HG03575 (cell line): ENCODE data around the gene RHOB.
"Not testable (repeated sequence)": the region's sequence is repeated elsewhere in the genome, so short reads cannot be mapped to it uniquely, and the experiment has no call there.

Source experiments
- ATAC-seq: cut with Tn5 transposase; IDR thresholded peaks from one replicate; pipeline ENCODE4 v1.9.1; 2021; ENCODE audit not compliant: unreplicated experiment, insufficient number of reproducible peaks, low FRiP score; ENCODE audit errors: extremely low read depth

Gene RHOB

GRCh38 chr2:20484810-20485611 is 38.1 kb downstream of the RHOB start:
- ATAC-seq = no peak

DNA sequence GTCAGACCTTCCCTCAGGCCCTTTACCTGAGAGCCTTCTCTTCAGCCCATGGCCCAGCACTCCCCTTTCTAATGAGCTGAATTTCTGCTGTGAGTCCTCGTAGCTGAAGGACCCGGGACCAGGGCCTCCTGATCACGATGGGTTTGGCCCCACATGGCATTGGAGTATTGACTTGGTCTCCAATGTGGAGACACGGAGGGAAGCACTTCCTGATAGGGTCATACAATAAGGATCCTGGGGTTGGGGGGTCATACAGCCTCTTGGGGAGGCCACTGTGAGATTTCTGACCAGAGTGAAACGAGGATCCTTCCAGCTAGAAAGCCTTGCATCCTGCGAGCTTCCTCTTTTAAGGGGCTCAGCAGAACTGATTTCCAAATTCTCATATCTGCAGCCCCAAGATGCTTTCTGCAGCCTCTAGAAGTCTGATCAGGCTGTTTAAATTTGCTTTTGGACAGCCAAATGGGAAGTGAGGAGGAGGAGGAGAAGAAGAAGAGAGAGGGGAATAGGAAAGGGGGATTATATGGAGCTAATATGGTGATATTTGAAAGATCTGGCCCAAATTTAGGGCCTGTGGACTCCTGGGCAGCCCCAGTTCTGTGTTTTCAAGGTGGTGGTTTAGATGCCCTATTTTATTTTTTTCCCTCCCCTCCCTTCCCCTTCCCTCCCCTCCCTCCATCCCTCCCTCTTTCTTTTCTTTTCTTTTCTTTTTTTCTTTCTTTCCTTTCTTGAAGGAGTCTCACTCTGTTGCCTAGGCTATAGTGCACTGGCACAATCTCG is 38.9 kb downstream of the RHOB start:
- no peak for ATAC-seq

DNA sequence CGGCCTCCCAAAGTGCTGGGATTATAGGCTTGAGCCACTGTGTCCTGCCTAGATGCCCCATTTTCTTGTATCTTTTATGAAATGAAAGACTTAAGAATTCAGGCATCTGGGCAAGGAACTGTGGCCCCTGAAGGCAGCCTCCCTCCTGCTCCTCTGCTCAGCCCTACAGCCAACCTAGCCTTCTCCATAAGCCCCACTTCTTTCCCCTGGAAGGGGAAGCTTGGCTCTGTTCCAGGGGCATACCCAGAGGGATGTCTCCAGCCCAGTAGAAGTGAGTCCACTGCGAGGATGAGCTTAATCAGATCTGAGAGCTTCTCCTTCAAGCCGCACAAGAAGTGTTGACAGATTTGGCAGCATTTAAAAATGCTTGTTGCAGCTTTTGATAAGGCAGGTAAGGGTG is 39.7 kb downstream of the RHOB start:
- ATAC-seq = no peak

DNA sequence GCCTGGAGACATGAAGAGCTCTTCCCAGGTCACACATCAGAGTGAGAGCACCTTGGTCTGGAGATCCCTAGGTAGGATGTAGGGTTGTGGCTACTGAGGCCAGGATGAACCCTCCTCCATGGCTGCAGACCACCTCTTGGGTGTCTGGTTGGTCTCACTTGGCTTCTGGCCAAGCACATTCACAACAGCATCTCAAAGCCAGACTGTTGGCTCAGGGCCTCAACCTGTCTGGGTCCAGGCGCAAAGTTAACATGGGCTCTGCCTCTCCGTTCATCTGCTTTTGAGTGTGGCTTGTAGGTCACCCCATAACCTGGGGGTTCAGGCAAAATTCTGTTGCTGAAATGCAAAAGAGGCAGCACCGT is 40.1 kb downstream of the RHOB start:
- ATAC-seq = no peak

DNA sequence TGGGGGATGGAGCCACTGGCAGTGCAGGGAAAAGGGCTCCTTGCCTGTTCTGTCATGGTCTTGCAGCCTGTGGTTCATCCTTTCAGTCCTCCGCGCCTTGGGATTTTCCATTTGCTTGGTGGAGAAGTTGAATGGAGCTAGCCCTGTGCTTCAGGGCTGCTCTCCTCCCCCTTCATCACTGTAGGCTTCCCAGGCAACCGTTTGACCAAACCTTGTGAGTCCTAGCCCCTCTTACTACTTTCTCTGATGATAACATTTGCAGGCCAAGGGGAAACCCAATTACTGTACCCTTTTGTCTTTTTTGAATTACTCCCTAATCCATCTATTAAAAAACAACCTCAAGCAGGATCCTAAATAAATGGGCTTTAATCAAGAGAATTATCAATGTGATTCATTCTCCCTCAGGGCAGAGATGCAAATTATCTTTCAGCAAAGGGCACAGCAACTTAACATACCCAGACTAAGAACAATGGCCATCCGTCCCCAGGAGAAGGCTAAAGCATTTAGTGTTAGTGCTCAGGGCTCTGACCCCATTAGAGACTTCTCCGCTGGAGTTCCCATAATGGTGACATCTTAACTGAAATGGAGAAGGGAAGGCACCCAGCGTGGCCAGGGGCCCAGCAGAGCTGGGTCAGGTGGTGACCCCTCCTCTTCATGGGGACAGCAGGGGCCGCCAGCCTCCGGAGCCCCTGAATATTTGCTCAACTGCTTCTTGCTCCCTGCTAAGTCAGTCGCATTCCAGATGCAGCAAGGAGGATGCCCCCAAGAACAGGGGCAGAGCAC is 40.7 kb downstream of the RHOB start:
- no peak for ATAC-seq

DNA sequence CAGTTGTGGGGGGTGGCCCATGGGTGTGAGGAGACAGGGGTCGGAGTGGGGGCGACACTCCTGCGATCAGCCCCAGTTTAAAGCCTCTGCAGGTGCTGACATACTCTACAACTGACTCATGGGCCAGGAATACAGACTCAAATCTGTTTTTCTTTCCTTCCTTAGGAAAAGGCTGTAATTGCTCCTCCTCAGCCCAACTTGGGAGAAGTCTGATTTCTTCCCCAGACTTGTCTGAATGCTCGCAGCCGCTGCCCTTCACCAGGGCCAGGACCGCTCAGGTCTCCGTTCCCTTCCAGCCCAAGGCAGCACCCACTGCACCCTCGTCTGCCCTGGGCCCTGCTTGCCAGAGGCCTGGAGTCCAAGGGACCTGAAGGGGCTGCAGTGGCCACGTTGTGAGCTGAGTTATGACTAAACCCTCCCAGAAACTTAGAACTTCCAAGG is 41.3 kb downstream of the RHOB start:
- ATAC-seq = no peak

DNA sequence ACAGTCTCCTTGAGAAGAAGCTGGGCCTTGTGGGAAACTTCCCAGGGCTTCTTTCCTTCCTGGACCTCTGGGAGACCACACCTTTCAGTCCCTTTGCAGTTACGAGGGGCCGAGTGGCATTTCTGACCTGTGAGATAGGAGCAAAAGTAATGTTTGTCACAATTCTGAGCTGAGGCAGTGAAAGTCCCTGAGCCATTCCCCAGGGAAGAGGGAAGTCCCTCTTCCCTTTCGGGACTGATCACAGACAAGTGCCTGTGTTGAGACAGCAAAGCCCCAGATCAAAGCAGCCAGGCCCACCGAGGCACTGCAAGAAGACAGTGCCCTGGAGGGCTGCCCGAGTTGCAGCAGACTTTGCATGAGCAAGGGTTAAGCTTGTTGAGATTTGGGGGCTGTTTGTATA is 41.9 kb downstream of the RHOB start:
- ATAC-seq = no peak

DNA sequence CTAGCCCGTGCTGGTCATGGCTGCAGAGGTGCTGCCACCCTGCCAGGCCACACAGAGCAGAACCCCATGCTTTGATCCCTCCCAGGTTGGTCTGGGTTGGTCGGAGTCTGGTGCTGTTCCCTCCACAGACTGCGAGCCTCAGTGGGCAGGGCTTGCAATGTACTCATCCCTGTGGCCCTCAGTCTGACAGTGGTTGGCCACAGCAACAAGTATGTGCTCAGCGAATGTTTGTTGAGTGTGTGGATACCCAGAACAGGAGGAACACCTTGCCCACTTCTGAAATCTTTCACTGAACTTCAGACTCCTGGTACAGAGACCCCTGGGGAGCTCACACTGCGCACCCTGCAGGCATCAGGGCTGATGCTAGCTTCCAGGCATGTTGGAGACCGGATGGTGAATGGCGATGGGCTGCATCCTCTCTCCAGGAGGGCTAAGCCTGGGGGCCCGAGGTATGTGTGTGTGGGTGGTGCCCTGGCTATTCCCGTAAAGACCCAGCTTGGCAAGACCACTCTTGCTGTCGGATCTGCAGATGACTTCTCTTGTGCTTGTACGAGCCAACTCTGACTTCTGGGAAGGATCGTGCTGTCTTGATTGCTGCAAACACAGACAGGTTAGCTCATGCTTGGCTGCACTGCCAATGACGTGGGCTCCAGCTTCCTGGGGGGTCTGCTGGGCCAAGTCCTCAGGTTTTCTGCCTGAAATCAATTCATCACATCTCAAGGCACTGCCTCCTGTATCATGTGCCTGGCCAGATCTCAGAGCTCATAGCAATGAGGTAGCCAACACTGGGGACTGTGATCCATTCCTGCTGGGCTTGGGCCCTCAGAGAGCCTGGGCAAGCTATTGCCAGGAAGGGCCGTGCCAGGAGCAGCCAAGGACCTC is 43.7 kb downstream of the RHOB start:
- ATAC-seq = no peak

DNA sequence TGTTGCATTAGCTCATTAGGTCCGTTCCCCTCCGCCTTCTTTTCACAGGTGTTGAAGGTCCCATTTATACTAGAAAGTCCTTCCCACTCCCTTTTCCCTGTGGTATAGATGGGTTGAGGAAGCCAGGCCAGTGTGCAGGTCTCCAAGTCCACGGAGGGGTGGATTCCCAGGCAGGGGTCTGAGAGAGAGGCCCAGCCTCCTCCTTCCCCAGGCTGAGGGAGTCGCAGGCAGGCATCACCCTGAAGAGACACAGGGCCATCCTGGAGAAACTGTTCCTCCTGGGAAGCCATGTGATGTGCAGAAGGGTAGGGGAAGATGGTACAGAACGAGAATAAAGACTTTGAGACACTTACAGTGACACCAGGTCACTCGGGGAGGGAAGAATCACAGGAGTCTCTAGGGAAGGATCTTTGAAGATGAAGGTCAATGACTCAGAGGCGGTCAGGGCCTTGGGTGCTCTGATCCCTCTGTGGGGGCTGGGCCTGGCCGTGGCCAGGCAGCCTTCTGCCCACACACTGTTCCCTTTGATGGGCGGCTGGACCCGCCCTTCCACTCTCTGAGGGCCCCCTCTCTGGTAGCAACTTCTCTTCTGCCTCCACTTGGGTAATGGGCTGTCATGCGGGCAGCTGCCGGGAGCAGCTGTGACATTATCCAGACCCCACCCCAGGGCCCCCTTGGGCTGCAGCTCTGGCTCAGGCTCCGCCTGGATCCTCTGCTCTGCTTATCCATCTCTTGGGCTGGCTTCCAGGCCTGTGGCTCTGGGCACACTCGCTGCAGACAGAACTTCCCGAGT is 45.1 kb downstream of the RHOB start:
- ATAC-seq = no peak

- not testable (repeated sequence) for ATAC-seq
These were observed 46.2 kb downstream of the RHOB start for GRCh38 chr2:20493095-20493494.

DNA sequence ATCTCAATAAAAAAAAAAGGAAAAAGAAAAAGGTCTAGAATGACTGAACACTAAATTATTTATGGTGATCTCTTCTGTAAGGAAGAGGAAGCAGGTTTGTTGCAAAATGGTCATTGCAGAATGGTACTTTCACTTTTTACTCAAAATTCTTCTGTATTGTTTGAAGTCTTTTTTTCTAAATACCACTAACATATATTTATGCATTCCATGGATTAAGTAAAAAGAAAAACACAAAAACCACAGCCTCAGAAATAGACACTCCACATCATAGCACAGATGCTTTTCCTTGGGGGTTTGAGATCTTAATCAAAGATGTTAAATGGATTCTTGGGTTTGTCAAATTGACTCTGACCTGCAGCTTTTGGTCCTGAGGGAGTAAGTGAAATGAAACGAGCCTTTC is 47.4 kb downstream of the RHOB start:
- ATAC-seq = no peak

DNA sequence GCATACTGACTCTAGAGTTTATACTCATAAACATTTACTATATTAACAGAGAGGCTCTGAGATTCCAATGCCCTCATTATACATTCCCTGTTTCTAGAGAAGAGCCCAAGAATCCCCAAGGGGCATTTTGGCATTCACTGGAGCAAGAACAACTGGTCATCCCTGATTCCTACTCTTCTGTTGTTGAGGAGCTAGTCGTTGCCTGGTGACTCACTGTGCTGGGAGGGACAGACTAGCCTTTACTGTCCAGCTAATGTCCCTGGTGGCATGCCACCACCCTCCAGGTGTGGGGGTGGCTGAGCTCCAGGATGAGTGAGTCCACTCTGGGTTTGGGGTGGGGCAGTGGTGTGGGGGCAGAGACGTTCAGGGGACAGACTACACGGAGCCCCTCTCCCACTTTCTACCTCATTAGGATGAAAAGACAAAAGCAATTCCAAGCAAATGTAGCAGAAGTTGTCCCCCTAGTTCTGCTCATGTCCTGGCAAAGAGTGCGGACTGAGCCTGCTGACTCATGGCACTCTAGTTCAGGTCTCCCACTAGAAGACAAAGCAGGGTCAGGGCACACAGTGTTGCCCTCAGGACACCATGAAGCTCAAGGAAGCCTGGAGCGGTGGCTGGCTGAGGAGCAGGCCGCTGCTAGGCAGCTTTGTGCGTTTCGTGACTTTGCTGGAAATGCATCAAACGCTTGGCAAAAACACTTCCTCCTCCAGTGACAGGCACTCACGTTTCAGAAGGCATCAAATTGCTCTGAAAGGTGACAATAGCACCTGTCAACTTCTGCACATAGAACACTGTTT is 49.4 kb downstream of the RHOB start:
- no peak for ATAC-seq

DNA sequence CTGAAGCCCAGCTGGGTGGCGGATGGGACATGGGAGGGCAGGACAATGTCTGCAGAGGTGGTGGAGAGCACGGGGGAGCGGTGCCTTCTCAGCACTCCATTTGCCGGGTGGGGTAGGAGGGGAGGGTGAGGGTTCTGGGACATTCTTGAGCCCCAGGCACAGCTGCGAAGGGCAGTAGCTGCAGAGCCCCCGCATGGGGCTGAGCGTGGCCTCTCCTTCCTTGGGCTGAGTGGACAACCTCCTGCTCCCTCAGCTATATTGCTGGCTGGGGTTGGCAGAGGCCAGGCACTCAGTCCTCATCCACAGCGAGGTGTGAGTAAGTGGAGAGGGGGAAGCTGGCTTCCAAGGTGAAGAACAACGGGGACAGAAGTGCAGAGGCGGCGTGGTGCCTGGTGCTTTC is 50.1 kb downstream of the RHOB start:
- no peak for ATAC-seq
